ENCODE measurements around the gene GRIK3.

- TF ChIP-seq CTCF (IDR thresholded peaks at IDR 0.05; ENCODE audit: insufficient read depth, low read length) (no peak), REST (IDR thresholded peaks at IDR 0.05; ENCODE audit: insufficient replicate concordance, low read depth) (no peak), POLR2AphosphoS5 (IDR thresholded peaks at IDR 0.05; ENCODE audit: low read depth) (no peak), GABPA (IDR thresholded peaks at IDR 0.05; ENCODE audit: low read depth) (no peak), SPI1 (IDR thresholded peaks at IDR 0.05; ENCODE audit: borderline replicate concordance, low read depth) (no peak)
These were observed 2.4 kb downstream of the GRIK3 start for GRCh38 chr1:37031871-37032270.
